ENCODE data around the gene PEX16.
"Not testable (repeated sequence)": the region's sequence is repeated elsewhere in the genome, so short reads cannot be mapped to it uniquely, and the experiment has no call there.

Gene PEX16

DNA sequence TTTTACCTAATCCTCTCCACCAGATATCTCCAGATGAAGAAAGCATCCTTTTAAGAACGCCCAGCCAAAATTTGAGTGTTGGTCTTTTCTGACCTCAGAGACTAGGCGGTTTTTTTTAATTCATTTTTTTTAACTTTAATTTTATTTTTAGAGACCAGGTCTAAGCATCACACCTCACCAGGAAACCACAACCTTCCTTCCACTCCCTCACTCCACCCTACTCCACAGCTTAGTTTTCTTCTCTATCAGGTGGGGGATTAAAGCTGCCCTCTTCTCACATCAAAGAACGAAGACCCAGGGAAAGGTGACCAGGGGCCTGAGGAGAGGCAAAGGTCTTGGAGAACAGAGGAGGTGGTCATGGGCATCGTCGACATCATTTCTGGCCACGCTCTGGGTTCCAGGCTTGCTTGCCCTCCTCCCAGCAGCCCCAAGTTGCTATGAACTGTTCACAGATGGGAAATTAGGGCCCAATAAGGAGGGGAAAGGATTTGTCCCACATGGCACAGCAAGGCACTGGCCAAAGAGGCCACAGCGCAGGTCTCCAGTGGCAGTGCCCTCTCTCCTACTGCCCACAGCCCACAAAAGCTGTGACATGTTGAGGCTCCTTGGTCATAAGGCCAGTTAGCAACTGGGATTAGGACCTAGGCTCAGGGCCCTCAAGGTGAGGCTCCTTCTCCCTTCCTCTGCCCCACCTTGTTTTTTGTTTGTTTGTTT lies 1.4 kb upstream of the PEX16 start:
- peak overlapping the region; percentile 95 for H3K4me3 Mint-ChIP-seq
- H3K9me3 Mint-ChIP-seq: no peaks in the 10 kb centered on the region
- intact Hi-C loops (cut with micrococcal nuclease): loop anchor here (1.0 kb wide), 1 partner anchor 72 kb away; the partner anchor contains the start of gene CRY2
- H3K27ac Mint-ChIP-seq: peak overlapping the region; percentile 98
- peaks cover 40% of the 10 kb centered on the region for H3K36me3 Mint-ChIP-seq (ENCODE audit: low read depth)
- H3K27me3 Mint-ChIP-seq: peaks cover 30% of the 10 kb centered on the region
- H3K4me1 Mint-ChIP-seq (ENCODE audit: low read depth): peaks cover 29% of the 10 kb centered on the region

DNA sequence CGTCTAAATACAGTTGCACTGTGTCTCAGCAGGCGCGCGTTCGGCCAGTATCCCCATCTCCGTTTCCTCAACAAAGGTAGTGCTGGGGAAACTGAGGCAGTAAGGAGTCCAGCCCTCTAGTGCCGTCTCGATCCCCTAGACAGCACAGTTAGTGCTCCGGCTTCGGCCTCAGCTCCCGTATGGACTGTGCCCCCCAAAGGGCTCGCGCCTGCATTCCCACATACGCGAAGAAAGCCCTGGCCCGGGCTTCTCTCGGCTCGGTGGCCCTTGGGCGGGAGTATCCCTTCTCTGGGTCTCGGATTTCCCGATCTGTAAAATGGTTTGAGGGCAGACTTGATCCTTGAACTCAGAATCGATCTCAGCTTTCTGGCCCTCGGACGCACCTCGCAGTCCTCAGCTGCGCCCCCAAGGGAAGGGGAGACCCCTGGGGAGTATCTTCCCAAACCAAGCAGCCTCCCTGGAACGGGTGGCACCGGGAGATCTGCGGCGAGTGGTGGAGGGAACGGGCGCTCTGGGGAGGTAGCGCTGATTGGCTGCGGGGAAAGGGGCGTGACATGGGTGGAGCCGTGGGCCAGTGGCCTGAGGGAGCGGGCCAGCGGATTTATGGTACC lies 759 bp upstream of the PEX16 start:
- Mint-ChIP-seq H3K27ac (peak overlapping the region; percentile 98), H3K4me3 (peak overlapping the region; percentile 95), H3K27me3 (peaks cover 25% of the 10 kb centered on the region), H3K9me3 (no peaks in the 10 kb centered on the region), H3K4me1 (ENCODE audit: low read depth) (peaks cover 28% of the 10 kb centered on the region), H3K36me3 (ENCODE audit: low read depth) (peaks cover 47% of the 10 kb centered on the region)
- intact Hi-C loops (cut with micrococcal nuclease): loop anchor here (1.0 kb wide), 1 partner anchor 71 kb away; the partner anchor contains the start of gene CRY2

DNA sequence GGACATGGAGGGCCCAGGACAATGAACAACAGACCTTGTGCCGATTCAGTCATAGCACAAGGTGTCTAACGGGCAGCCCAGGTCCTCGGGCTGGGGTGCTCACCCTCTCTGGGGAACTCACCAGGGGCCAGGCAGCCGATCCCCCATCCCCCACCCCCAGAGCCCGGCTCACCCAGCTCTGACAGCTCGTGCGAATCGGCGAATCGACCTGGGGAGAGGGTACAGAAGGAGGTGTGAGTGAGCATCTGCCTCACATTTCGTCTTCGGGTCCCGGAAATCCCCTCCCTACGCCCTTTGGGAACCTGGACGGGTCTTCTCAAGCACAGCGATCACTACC lies 423 bp downstream of the PEX16 start:
- Mint-ChIP-seq H3K9me3 (no peaks in the 10 kb centered on the region), H3K27ac (peak overlapping the region; percentile 98), H3K4me3 (peak overlapping the region; percentile 95), H3K27me3 (peaks cover 21% of the 10 kb centered on the region), H3K36me3 (ENCODE audit: low read depth) (peaks cover 59% of the 10 kb centered on the region), H3K4me1 (ENCODE audit: low read depth) (peaks cover 23% of the 10 kb centered on the region)
- intact Hi-C loops (cut with micrococcal nuclease): no loop called here

DNA sequence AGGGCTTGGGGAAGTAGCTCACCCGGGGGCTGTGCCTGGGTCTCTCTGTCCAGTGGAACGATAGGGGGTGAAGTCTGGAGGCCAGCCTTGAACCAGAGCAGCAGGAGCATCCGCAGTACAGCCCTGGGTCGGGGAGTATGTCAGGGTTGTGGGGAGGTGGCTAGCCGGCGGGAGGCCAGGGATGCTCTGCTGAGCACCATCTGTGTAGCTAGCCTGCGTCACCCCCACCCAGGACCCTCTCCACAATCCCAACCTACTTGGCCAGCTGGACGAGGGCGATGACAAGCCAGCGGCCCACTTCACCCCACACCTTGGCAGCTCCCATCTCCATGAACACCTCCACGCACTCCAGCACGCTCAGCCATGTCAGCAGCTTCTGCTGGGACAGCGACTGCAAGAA lies 2.2 kb downstream of the PEX16 start:
- Mint-ChIP-seq H3K27me3 (peaks cover 3% of the 10 kb centered on the region), H3K9me3 (no peaks in the 10 kb centered on the region), H3K4me1 (ENCODE audit: low read depth) (peaks cover 23% of the 10 kb centered on the region), H3K4me3 (no peak overlapping the region), H3K36me3 (ENCODE audit: low read depth) (peaks cover 77% of the 10 kb centered on the region), H3K27ac (no peak overlapping the region)
- intact Hi-C loops (cut with micrococcal nuclease): no loop called here

DNA sequence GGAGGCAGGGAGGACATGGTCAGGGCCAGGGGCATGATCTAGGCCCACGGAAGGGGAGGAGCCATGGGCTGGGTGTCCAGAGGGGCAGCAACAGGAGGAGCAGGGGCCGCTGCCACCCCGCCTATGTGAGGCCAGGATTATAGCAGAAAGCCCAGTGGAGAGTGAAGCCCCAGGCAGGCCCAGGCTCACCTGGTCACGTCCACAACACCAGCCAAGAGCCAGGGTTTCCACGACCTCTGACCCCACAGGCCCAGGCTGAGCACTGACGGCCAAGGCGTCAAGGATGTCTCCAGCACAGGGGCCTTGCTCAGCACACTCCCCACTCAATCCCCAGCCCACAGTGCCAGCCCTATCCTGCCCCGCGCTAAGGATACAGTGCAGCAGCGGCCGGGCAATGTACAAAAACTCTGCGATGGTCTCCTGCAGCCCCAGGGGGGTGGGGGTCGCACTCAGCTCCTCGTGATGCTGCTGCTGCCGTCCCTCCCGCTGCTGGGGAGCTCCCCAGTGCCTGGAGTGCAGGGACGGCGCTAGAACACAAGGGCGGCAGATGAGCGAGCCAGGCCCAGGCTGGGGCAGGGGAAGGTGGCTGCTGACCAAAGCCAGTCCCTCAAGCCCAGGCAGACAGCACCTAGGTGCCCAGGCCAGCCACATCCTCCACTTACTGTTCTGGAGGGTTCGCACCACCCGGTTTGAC lies 3.6 kb downstream of the PEX16 start:
- Mint-ChIP-seq H3K9me3 (no peaks in the 10 kb centered on the region), H3K27me3 (no peaks in the 10 kb centered on the region), H3K27ac (no peak overlapping the region), H3K4me1 (ENCODE audit: low read depth) (peaks cover 23% of the 10 kb centered on the region), H3K36me3 (ENCODE audit: low read depth) (peaks cover 91% of the 10 kb centered on the region), H3K4me3 (no peak overlapping the region)
- intact Hi-C loops (cut with micrococcal nuclease): no loop called here

DNA sequence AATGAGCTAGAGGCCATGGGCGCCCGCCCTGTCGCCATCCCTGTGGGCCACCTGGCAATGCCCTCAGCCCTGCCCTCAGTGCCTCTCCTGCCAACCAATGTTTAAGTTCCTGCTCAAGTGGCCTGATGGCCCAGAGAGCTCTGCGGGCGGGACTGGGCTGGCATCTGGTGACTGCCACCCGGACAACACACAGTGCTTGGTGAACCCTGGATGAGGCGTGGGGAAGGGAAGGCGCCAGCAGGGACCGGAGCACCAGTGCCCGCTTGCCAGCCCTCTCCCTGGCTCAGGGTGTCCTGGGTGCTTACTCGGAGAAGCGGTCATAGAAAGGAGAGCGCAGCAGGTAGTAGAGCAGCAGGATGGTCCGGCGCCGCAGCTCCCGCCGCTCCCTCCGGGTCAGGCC lies 4.2 kb downstream of the PEX16 start:
- Mint-ChIP-seq H3K36me3 (ENCODE audit: low read depth) (peaks cover 93% of the 10 kb centered on the region), H3K9me3 (no peaks in the 10 kb centered on the region), H3K27ac (no peak overlapping the region), H3K27me3 (no peaks in the 10 kb centered on the region), H3K4me3 (no peak overlapping the region), H3K4me1 (ENCODE audit: low read depth) (peaks cover 21% of the 10 kb centered on the region)
- intact Hi-C loops (cut with micrococcal nuclease): no loop called here

DNA sequence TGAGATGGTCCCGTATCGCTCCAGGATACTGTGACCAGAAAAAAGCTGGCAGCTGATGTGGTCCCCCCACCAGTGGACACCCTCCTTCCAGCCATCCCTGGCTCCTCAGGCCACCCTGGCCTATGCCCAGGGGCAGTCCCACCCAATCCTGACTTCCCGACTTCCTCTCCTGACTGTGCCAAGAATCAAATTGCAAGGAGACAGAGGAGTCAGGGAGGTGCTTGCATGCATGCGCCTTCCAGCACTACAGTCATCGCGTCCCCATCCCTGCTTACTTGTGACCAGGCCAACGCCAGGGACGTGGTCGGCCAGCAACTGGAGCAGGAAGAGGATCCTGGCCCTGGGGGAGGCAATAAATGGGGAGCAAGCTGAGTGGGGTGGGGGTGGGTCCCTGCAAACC lies 7.1 kb downstream of the PEX16 start:
- Mint-ChIP-seq H3K36me3 (ENCODE audit: low read depth) (peaks cover 71% of the 10 kb centered on the region), H3K27me3 (peaks cover 3% of the 10 kb centered on the region), H3K9me3 (no peaks in the 10 kb centered on the region), H3K4me3 (no peak overlapping the region), H3K27ac (no peak overlapping the region), H3K4me1 (ENCODE audit: low read depth) (peaks cover 14% of the 10 kb centered on the region)
- intact Hi-C loops (cut with micrococcal nuclease): no loop called here

DNA sequence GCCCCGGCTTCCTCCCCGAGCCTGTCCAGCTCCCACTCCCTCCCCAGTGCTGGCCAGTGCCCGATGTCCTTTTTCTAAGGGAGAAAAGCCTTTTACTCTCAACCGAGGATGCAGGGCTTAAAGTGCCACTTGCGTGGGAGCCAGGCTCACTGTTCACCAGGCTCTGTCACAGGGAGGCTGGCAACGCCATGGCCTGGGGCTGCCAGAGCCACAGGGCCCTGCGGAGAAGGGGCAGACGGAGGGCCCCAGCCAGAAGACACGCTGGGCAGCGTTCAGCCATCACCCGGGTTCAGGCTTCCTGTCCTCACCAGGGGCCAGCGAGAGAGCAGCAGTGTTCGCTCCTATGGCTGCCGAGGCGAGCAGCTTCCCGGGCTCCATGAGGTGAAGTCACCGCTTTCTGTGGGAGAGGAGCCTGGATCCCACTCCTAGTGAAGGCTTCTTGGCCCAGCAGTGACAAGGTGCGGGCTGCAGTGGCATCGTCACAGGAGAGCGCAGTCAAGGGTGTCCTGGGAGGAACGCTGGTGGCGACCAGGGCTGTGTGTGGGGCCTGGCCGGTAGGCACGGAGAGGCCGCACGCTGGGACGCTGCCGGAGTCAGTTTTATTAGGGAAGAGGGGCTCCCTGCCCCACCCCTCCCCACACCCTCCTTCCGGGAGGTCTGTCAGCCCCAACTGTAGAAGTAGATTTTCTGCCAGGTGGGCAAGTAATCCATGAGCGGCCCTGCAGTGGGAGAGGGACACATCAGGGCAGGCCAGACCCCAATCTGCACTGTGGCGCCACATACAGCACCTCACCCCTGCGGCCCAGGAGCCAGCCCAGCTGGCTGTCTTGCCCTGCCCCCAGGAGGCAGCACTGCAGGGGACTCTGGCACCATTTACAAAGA lies 7.8 kb downstream of the PEX16 start:
- Mint-ChIP-seq H3K9me3 (no peaks in the 10 kb centered on the region), H3K4me3 (no peak overlapping the region), H3K36me3 (ENCODE audit: low read depth) (peaks cover 63% of the 10 kb centered on the region), H3K27me3 (peaks cover 3% of the 10 kb centered on the region), H3K27ac (no peak overlapping the region), H3K4me1 (ENCODE audit: low read depth) (peaks cover 12% of the 10 kb centered on the region)
- intact Hi-C loops (cut with micrococcal nuclease): no loop called here

DNA sequence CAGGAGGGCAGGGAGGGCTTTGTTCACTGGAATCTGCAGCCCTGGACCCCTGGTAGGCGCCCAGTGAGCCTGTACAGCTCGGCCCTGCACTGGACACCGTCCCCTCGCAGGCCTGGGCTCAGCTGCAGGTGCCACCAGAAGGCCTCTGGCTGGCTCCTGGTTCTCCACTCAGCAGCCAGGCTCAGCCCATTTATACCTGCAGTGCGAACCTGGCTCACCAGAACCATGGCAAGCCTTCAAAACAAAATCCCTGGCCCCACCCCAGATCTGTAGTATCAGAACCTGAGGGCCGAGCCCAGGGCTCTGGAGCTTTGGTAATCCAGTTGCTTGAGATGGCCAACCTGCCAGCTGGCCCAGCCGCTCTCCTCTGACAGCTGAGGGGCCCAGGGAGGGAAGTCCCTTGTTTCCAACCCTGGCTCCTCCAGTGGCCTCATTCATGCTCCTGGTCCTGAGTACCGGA lies 9.7 kb downstream of the PEX16 start:
- Mint-ChIP-seq H3K4me3 (no peak overlapping the region), H3K4me1 (ENCODE audit: low read depth) (peaks cover 12% of the 10 kb centered on the region), H3K36me3 (ENCODE audit: low read depth) (peaks cover 44% of the 10 kb centered on the region), H3K27me3 (peaks cover 3% of the 10 kb centered on the region), H3K27ac (no peak overlapping the region), H3K9me3 (no peaks in the 10 kb centered on the region)
- intact Hi-C loops (cut with micrococcal nuclease): no loop called here

DNA sequence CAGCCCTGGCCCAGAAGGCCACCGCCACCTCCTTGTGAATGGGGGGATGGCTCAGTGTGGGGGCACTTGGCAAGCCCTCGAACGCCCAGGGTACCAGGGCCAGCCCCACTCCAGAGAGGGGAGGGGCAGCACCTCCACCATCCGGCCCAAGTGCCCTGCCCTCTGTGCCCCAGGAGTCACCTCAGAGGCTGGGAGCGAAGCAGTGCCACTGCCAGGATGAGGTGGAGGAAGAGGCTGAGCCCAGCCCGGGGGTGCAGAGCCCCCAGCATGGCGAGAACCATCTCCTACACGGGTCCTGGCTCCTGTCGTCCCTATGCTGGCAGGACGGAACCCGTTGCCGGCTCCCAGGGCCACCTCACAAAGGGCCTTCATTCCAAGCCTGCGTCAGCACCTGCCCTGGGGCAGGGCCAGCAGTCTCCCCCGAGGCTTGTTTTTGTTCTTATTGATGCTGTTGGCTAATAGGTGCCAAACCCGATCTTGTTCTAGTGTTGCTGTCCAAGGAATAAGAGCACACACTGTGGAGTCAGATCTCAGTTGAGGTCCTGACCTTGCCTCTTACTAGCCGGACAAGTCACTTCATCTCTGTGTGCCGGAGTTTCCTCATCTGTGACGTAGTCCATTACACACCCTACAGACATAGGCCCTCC lies 10.6 kb downstream of the PEX16 start, which contains the start of gene FREY1:
TSS of gene FREY1 (minus strand) at position 307 of the 647 bp plus-strand sequence. CDS start at position 281, 26 bp downstream.
- Mint-ChIP-seq H3K4me1 (ENCODE audit: low read depth) (peaks cover 12% of the 10 kb centered on the region), H3K36me3 (ENCODE audit: low read depth) (peaks cover 35% of the 10 kb centered on the region), H3K9me3 (no peaks in the 10 kb centered on the region), H3K4me3 (no peak within 1 kb of the TSS), H3K27me3 (peaks cover 8% of the 10 kb centered on the region), H3K27ac (no peak within 1 kb of the TSS)
- intact Hi-C loops (cut with micrococcal nuclease): no loop called here

DNA sequence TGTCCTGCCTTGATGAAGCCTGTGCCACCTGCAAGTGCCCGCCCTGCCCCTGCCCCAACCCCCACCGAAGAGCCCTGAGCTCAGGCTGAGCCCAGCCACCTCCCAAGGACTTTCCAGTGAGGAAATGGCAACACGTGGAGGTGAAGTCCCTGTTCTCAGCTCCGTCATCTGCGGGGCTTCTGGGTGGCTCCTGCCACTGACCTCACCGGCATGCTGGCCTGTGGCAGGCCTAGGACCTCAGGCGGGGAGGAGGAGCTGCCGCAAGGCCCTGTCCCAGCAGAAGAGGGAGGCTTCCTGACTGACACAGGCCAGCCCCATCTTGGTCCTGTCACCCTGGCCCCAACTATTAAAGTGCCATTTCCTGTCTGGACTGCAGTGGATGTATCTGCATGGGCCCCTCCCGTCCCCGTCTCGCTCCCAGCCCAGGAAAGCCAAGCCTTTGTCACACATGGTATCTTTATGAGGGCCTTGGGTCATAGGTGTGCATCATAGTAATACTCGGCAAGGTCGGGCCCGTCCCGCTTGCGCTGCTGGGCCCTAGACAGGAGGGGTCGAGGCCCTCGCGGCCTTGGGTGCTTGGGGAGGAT lies 11.5 kb downstream of the PEX16 start:
- no peaks in the 10 kb centered on the region for H3K9me3 Mint-ChIP-seq
- H3K36me3 Mint-ChIP-seq (ENCODE audit: low read depth): peaks cover 26% of the 10 kb centered on the region
- H3K27me3 Mint-ChIP-seq: peaks cover 17% of the 10 kb centered on the region
- no peak overlapping the region for H3K4me3 Mint-ChIP-seq
- no peak overlapping the region for H3K27ac Mint-ChIP-seq
- intact Hi-C loops (cut with micrococcal nuclease): no loop called here
- H3K4me1 Mint-ChIP-seq (ENCODE audit: low read depth): peaks cover 12% of the 10 kb centered on the region

DNA sequence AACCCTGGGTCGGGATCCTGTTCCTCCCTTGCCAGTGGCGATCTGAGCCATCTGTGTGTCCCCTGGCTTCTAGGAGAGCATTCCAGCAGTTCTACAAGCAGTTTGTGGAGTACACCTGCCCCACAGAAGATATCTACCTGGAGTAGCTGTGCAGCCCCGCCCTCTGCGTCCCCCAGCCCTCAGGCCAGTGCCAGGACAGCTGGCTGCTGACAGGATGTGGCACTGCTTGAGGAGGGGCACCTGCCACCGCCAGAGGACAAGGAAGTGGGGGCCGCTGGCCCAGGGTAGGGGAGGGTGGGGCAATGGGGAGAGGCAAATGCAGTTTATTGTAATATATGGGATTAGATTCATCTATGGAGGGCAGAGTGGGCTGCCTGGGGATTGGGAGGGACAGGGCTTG lies 12.1 kb downstream of the PEX16 start:
- H3K9me3 Mint-ChIP-seq, H3K27ac Mint-ChIP-seq: not testable (repeated sequence)
- peaks cover 20% of the 10 kb centered on the region for H3K36me3 Mint-ChIP-seq (ENCODE audit: low read depth)

DNA sequence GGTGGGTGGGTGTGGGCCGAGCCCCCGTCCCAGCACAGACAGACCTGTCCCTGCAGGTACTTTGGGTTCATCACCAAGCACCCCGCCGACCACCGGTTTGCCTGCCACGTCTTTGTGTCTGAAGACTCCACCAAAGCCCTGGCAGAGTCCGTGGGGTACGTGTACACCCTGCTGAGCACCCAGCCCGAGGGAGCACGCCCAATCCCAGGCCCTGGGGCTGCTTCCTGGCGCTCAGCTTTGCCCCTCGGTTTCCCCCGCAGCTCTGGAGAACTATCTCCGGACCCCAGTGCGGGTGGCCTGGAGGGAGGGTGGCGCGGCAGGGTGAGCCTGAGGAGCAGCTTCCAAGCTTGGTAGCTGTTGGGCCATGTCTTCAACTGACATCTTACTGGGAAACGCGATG lies 12.6 kb downstream of the PEX16 start:
- no peak overlapping the region for H3K4me3 Mint-ChIP-seq
- intact Hi-C loops (cut with micrococcal nuclease): no loop called here
- H3K27ac Mint-ChIP-seq: no peak overlapping the region
- peaks cover 16% of the 10 kb centered on the region for H3K36me3 Mint-ChIP-seq (ENCODE audit: low read depth)
- peaks cover 26% of the 10 kb centered on the region for H3K27me3 Mint-ChIP-seq
- peaks cover 20% of the 10 kb centered on the region for H3K4me1 Mint-ChIP-seq (ENCODE audit: low read depth)
- H3K9me3 Mint-ChIP-seq: no peaks in the 10 kb centered on the region

More for the DNA sequence above, 12.1 kb downstream of the PEX16 start:
- intact Hi-C loops (cut with micrococcal nuclease); H3K4me3 Mint-ChIP-seq: not testable (repeated sequence)
- peaks cover 23% of the 10 kb centered on the region for H3K27me3 Mint-ChIP-seq
- peaks cover 17% of the 10 kb centered on the region for H3K4me1 Mint-ChIP-seq (ENCODE audit: low read depth)

Data from dendritic cell treated with granulocyte-macrophage colony-stimulating factor and Interleukin-4, amounts not matched to agents 40 ng/mL and 50 ng/mL, for 4 days (primary cell).